Femur (tissue), 1 donor: ENCODE results near the gene FIGNL2.
"Not testable (repeated sequence)": the region's sequence is repeated elsewhere in the genome, so short reads cannot be mapped to it uniquely, and the experiment has no call there.

Experiments
- DNase-seq: peaks from one replicate; pipeline ENCODE4 v3.0.0-alpha.2; 2017

The FIGNL2 gene, protein sequence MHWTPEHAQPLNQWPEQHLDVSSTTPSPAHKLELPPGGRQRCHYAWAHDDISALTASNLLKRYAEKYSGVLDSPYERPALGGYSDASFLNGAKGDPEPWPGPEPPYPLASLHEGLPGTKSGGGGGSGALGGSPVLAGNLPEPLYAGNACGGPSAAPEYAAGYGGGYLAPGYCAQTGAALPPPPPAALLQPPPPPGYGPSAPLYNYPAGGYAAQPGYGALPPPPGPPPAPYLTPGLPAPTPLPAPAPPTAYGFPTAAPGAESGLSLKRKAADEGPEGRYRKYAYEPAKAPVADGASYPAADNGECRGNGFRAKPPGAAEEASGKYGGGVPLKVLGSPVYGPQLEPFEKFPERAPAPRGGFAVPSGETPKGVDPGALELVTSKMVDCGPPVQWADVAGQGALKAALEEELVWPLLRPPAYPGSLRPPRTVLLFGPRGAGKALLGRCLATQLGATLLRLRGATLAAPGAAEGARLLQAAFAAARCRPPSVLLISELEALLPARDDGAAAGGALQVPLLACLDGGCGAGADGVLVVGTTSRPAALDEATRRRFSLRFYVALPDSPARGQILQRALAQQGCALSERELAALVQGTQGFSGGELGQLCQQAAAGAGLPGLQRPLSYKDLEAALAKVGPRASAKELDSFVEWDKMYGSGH

DNA sequence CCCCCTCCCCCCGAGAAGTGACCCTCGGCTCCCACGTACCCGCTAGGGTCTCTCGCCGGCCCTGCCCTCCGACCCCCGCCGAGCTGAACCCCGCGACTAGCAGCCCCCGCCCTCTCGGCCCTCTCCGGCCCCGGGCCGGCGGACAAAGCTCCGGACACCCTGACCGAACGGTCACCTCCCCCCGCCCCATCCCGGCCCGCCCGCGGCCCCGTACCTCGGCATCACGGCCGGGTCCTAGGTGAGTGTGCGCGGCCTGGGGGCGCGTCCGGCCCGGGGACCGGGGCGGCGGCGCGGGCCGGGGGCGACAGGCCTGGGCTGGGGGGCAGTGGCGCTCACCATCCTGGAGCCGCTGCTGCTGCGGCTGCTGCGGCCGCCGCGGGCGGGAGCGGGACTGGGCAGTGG lies at the start of gene FIGNL2:
Gene FIGNL2, minus strand, starts transcription at position 393 of the 402 bp plus-strand sequence. CDS start 26,305 bp downstream, outside the sequence.
- no peak for DNase-seq

DNA sequence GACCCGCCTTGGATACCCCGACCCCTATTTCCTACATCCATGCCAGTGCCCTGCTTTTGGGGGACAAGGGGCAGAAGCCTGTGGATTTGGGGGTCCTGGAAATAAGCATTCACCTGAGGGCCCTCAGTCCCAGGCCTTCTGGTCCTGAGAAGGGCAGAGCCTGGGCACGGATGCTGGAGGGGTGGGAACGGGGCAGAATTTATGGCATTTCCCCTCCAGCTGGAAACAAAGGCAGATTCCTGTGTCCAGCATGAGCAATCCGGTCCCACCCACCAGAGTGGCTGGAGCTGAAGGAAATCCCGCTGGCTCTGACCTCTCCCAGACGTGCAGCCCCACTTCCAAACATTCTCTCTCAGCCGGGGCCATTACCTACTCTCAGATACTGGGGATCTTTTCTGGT lies 48.7 kb upstream of the FIGNL2 start:
- DNase-seq = no peak

DNA sequence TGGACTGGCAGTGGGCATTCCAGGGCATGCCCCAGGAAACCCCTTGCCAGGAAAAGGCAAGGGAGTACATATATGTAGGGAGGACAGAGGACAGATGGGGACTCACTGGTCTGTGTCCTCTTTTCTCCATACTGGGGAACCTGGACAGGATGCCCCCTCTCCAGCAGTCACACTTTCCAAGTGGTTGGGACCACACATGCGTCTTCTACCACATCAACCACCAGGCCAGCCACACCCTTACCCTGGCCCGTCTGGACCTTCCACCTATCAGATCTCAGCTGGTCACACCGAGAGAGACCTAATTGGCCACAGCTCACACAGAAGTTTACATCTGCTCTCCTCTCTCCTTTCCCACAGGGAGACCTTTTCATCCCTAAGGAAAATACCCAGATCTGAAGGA lies 47.7 kb upstream of the FIGNL2 start:
- no peak for DNase-seq

DNA sequence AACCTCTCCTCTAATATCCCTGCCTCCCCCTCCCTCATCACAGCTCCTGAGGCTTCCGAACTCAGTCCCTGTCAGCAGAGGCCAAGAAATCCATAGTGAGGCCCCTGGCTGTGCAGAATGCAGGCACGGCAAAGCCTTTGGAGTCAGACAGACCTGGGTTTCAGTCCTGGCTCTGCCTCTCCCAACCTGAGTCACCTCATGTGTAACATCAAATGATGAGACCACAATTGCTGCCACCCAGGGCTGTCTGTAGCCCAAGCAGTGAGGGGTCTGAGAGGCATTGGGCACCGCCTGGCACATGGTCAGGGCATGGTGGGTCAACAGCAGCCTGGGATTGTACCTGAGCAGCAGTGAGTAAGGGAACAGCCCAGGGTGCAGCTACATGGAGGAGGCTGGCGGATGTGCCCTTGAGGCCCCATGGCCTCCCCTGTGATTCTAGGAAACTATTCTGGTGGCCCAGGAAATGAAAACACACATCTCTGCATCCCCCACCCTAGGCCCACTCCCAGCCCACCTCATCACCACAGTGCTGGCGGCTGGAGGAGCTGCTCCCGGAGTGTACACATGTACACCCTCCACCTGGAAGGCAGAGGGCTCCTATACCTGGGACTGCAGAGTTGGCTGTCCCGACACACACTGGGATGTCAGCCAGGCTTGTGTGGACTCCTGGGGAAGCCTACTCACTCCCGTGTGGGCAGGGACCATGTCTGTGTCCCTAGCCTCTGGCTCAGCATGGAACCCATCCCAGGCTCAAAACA lies 47.0 kb upstream of the FIGNL2 start:
- no peak for DNase-seq

DNA sequence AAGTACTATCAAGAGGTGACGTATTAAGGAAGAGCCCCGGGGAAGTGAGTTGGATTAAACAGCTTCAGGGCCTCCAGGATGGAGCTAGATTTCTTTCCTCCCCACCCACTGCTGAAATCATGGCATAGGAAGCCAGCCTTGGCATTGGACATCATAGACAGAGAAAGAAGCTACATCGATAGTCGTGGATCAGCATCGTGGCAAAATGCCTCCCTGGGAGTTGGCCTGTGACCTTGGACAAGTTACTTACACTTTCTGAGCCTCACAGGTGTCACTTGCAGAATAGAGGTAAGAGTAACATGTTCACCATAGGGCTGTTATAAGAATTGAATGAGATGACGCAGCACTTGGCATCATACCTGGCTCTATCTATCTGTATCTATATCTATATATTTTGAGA lies 45.3 kb upstream of the FIGNL2 start:
- no peak for DNase-seq

DNA sequence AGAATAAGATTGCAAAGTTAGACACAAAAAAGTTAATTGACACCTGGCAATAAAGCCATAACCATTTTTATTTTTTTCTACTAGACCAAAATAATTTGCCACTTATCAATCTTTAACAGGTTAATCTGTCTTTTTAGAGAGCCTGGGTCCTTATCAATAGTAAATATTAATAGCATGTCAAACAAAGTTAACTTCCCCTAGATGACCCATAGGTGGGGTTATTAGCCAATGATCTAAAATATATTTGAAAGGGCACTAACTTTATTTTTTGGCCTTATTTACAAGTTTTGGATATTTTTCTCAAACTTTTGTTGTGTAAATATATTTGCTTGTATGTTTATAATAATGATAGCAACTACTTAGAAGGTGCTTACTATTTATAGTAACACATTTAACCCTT lies 43.3 kb upstream of the FIGNL2 start:
- no peak for DNase-seq

DNA sequence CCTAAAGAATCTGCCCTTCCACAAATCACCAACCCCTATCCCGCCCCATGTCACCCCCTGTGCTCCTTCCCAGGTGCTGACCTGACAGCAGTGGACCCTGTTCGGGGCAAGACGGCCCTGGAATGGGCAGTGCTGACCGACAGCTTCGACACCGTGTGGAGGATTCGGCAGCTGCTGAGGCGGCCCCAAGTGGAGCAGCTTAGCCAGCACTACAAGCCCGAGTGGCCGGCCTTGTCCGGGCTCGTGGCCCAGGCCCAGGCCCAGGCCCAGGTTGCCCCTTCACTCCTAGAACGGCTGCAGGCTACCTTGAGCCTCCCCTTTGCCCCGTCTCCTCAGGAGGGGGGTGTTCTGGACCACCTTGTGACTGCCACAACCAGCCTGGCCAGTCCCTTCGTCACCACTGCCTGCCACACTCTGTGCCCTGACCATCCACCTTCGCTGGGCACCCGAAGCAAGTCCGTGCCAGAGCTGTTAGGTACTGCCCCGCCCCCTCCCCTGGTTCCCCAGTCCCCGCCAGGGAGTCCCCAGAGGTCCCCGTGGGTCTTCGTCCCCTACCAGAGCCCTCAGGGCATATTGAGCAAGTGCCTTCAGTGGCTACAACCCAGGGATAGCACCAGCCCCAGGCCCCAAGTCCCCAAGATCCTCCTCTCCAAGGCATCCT lies 42.1 kb upstream of the FIGNL2 start:
- DNase-seq = no peak

DNA sequence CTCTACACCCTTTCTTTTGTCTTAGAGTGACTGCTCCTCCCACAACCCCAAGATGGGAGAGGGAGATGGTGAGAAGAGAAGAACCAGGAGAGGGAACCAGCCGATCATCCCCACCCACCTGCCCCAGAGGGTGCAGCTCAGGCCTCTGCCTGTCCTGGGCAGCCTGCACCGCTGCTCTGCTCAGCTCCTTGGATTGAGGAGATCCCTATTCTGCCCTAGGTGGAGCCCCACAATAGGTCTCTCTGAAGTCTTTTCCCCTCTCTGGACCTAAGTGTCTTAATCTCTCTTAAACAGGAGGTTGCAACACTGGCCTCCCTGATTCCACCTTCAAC lies 41.6 kb upstream of the FIGNL2 start:
- DNase-seq = no peak

DNA sequence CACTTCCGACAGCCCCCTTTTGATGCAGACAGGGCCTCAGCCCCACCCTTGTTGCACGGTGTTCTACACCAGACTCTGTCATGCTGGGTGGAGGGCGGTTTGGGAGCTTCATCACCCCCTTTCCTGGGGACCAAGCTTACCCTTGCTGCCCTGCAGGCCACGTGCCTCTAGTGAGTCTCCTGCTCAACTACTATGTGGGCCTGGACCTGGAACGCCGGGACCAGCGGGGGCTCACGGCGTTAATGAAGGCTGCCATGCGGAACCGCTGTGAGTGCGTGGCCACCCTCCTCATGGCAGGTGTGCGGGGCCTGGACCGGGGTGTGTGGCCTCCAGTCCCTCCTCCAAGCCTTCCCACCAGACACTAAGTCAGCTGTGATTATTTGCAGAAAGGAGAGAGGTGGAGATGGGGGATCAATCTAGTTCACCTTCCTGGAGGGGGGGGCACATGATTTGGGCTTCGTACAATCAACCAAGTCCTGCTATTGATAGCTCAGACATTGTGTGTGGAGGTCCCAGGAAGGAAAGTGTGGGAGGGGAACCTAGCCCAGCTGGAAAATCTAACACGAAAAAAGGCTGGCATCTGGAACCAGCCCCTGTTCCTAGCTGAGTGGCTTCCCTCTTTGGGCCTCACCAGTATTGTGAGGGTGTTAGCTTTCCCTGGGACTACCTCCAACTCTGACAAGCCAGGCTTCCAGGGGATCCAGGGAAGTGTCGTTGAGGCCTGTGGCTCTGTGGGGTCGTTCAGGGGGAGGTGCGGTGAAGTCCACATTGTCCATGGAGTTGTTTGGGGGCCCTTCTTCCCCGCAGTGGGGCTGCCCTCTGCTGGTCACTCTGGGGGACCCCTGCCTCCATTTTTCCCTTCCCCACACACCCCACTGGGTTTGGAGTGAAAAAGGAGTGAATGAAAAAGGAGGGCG lies 41.0 kb upstream of the FIGNL2 start:
- no peak for DNase-seq

DNA sequence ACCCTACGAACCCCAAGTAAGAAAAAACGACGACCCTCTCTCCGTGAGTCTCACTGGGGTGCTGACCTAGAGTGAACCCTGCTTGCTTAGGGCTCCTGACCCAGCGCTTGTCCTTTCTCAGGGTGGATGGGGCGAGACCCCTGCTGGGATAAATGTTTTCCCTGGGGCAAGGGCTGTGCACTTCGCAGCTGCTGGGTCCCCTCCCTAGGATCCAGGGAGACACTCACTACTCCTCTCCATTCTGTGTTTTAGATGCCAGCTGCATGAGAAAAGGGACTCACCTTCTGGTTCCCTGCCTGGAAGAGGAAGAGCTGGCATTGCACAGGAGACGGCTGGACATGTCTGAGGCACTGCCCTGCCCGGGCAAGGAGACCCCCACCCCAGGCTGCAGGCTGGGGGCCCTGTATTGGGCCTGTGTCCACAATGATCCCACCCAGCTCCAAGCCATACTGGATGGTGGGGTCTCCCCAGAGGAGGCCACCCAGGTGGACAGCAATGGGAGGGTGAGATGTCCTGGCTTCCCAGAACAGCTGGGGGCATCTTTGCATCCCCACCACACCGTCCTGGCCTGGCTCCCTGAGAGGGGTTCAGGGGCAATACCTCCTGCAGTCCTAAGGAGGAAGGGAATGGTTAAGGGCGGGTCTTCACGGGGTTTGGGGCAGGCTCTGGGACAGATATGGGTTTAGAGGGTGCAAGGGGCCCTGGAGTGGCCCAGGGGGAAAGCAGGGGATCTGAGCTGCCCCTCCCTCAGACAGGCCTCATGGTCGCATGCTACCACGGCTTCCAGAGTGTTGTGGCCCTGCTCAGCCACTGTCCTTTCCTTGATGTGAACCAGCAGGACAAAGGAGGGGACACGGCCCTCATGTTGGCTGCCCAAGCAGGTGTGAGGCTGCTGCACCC lies 40.0 kb upstream of the FIGNL2 start:
- DNase-seq = no peak

DNA sequence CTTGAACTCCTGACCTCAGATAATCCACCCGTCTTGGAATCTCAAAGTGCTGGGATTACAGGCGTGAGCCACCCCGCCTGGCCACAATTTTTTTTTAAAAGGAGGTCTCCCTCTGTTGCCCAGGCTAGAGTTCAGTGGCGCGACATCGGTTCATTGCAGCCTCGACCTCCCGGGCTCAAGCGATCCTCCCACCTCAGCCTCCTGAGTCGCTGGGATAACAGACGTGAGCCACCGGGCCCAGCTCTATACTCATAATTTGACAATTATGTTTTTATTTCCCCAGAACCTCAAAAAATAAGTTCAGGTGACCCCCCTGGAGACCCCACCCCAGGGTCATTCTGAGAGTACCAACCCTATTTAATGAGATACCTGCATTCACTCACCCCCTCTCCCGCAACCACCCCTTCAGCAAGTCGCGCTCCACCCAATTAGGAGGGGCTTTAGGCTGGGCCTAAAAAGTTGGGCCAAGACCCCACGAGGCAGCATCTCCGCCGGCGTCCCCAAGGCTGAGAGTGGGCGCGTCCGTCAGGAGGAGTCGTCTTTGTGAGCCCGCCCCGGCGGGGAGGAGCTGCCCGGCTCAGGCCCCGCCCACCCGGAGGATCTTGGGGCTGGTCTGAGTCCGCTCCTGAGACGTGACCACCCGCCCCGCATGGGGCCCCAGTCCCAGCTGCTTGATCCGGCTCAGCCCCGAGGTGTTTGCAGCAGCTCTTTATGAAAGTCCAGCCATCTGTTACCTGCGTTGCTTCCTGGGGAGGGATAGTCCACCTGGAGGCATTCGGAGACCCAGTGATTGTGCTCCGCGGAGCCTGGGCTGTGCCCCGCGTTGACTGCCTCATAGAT lies 39.2 kb upstream of the FIGNL2 start, which contains the start of gene ANKRD33:
Gene ANKRD33, plus strand, starts transcription at position 628 of the 840 bp plus-strand sequence. Its CDS starts 84 bp downstream, at position 712.
- peak; percentile 62 for DNase-seq

DNA sequence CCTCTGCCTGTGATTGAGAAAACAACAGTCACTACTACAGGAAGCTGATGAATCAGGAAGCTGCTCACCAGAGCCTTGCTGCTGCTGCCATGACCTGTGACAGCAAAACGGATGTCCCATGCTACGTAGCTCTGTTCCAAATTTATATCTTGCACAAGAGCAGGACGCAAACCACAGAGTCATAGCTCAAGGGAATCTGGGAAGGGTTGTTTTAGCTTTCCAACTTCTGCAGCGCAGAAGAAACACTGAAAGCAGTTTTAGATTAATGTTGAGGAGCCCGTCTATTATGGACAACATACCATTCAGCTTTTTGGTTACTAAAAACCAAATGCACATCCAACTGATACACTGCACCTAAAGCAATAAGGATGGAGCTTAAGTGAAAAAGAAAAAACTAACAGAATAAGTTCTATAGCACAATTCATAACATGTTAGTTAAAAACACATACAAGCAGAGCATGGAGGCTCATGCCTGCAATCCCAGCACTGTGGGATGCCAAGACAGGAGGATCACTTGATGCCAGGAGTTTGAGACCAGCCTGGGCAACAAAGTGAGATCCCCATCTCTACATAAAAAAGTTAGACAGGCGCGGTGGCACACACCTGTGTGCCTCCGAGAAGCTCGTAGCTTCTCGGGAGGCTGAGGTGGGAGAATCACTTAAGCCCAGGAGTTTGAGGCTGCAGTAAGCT lies 37.6 kb upstream of the FIGNL2 start:
- DNase-seq = peak; percentile 82

DNA sequence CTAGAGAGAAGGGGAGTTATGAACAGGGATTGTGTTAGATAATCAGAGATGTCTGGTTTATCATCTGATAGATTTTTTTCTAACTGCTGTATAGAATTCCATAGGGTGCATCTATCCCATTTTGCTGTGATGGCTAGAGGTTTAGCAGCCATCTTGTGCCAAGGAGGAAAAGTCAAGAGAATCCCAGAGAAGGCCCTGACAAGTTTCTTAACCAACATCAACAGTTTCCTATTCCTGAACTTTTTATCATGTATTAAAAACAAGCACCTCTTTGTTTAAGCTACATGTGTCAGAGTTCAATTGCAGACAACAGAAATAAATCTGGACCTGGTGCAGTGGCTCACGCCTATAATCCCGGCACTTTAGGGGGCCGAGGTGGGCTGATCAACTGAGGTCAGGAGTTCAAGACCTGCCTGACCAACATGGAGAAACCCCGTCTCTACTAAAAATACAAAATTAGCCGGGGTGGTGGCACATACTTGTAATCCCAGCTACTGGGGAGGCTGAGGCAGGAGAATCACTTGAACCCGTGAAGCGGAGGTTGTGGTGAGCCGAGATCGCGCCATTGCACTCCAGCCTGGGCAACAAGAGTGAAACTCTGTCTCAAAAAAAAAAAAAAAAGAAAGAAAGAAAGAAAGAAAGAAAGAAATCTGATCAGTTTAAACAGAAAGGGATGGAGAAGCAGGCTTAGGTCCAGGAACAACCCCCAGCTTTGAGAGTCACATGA lies 36.9 kb upstream of the FIGNL2 start:
- DNase-seq = not testable (repeated sequence)

DNA sequence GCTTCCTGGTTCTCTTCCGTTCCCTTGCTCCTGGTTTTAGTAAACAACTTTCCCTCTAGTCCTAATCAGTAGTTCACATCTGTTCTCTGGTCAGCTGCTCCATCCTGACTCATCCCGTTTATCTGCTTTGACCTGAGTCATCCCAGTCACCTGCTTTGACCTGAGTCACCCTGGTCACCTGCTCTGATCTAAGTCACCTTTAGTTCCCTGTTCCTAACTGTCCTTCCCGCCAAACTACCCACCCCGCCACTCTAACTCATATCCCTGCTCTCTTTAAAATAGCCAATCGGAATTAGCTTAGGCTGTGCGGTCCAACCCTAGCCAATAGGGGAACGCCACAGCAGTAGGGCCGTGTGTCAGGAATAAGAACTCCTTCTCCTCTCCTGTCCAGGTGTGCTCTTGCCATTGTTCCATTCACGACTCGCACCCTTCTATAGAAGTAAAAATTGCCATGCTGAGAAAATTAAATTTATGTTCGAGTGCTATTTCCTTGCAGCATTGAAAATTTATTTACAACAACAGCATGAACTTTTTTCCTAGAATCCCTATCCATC lies 36.2 kb upstream of the FIGNL2 start:
- no peak for DNase-seq

DNA sequence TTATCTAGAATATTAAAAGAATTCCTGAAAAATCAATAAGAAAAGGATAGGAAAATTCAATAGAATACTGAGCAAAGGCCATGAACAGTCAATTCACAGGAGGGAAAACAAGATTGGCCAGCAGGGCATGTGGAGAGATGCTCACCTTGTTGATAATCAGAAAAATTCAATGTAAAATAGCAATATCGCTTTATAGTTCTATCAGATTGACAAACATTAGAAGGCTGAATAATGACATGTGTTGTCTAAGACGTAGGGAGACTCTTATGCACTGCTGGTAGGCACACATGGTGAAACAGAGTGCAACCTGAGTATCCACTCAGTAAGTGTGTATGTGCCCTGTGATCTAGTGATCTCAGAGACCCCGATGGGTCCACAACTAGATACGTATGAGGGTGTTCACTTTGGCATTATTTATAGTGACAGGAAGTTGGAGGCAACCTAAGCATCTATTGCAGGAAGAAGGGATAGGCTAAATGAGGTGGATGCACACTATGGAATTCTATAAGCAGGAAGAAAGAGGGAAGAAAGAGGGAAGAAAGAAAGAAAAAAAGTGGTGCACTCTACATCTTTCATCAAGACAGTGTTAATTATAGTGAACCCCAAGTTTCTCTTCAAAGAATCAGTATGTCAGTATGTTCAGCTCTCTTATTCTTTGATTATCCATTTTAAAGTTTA lies 35.6 kb upstream of the FIGNL2 start:
- DNase-seq = no peak

DNA sequence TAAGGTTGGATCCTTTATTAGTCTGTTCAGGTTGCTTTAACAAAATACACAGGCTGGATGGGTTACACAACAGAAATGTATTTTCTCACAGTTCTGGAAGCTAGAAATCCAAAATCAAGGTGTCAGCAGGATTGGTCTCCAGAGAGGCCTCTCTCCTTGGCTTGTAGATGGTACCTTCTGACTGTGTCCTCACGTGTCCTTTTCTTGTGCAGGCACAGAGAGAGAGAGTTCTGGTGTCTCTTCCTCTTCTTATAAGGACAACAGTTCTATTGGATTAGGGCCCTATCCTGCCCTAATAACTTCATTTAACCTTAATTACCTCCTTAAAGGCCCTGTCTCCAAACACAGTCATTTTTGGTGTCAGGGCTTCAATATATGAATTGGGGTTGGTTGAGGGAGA lies 34.8 kb upstream of the FIGNL2 start:
- no peak for DNase-seq

DNA sequence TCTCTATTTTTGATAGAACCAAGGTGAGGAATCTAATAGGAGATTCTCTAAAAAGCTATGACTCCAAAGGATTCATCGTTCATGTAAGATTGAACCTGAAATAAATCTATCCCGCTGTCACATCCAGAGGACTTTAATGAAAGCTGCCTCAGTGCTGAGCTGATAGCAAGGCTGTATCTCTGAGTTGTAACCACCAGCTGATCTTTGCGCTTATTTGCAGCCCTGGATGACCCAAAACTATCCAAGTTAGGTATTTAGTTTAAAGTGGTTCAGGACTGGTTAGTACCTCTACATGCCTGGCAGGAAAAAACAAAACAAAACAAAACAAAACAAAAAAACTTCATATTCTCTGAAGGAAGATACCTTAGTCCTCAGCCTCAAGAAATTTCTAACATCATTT lies 30.6 kb upstream of the FIGNL2 start:
- no peak for DNase-seq

DNA sequence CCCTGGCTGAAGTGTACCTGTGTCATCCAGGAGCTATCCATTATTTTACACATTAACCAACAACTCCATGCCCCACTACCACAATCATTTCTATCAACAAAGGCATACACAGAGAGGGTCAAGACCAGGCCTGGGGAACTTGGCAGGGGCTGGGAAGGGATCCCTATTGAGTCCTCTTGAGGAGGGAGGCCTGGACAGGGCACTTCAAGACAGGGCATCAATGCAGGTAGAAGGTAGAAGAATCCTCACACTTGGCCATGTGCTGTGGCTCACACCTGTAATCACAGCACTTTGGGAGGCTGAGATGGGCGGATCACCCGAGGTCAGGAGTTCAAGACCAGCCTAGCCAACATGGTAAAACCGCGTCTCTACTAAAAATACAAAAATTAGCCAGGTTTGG lies 26.0 kb upstream of the FIGNL2 start:
- DNase-seq = no peak
